HEK293 (cell line): ENCODE data around the gene MGMT.

ENCODE experiments used
- CTCF ChIA-PET: fragments of 350-600 bp; formaldehyde crosslinking; extraction: SDS; loops from one replicate; lab custom pipeline; 2021; ENCODE audit warnings: antibody characterized with exemption; lab: Yijun Ruan, JAX
- POLR2A ChIA-PET: fragments of 300-600 bp; formaldehyde crosslinking; extraction: SDS; loops from one replicate; lab custom pipeline; 2020; ENCODE audit warnings: antibody characterized with exemption, inconsistent platforms; lab: Yijun Ruan, JAX
- H3K27ac ChIP-seq: fragments of 200-500 bp; sonication (Bioruptor generic); 2 replicates; pipeline ENCODE4 v1.5.1; 2014; ENCODE audit warnings: low read depth, low read length, control low read depth, inconsistent platforms; ENCODE audit errors: extremely low read depth
- H3K36me3 ChIP-seq, 2 experiments: fragments of 200-500 bp in 1 of 2; sonication (Bioruptor generic) in 1 of 2; 1 replicate in 1 of 2; 2 replicates in 1 of 2; pipeline ENCODE4 v1.5.1; 2014 to 2017; ENCODE audit warnings: inconsistent platforms in 2 of 2, low read length in 2 of 2; ENCODE audit not compliant: control insufficient read depth in 2 of 2, insufficient read depth in 1 of 2
- H3K4me1 ChIP-seq: fragments of 200-500 bp; sonication (Bioruptor generic); 2 replicates; pipeline ENCODE4 v1.5.1; 2014; ENCODE audit warnings: mild to moderate bottlenecking, low read length, inconsistent platforms; ENCODE audit not compliant: control insufficient read depth, insufficient read depth
- H3K4me3 ChIP-seq: 2 replicates; pipeline ENCODE4 v1.5.1; 2011; ENCODE audit warnings: low read depth, mild to moderate bottlenecking, control low read depth, low read length, moderate library complexity
- H3K9me3 ChIP-seq: fragments of 200-500 bp; sonication (Bioruptor generic); 2 replicates; pipeline ENCODE4 v1.5.1; 2014; ENCODE audit warnings: low read depth, low read length, inconsistent platforms; ENCODE audit not compliant: control insufficient read depth, insufficient read depth
- GFI1B ChIP-seq: fragments of 450-650 bp; formaldehyde crosslinking; IDR thresholded peaks from 2 replicates; pipeline ENCODE4 v1.5.1; 2016; ENCODE audit warnings: missing biosample characterization, missing genetic modification characterization
- HOXC10 ChIP-seq: sonication (generic); formaldehyde crosslinking; IDR thresholded peaks from 2 replicates; pipeline ENCODE4 v1.8.1; 2023; ENCODE audit warnings: mild to moderate bottlenecking, missing genetic modification reagents
- IKZF3 ChIP-seq: fragments of 450-650 bp; IDR thresholded peaks from 2 replicates; pipeline ENCODE4 v1.5.0; 2018; ENCODE audit warnings: missing biosample characterization, mild to moderate bottlenecking, missing genetic modification characterization, moderate library complexity
- MEIS1 ChIP-seq: sonication (generic); formaldehyde crosslinking; IDR thresholded peaks from 2 replicates; pipeline ENCODE4 v1.8.1; 2022; ENCODE audit warnings: missing genetic modification reagents, mild to moderate bottlenecking, borderline replicate concordance
- MYNN ChIP-seq: fragments of 450-650 bp; formaldehyde crosslinking; IDR thresholded peaks from 2 replicates; pipeline ENCODE4 v1.5.1; 2016; ENCODE audit warnings: missing biosample characterization, missing genetic modification characterization, borderline replicate concordance
- OVOL3 ChIP-seq: fragments of 450-650 bp; formaldehyde crosslinking; IDR thresholded peaks from 2 replicates; pipeline ENCODE4 v1.5.1; 2016; ENCODE audit warnings: missing biosample characterization, missing genetic modification characterization
- SP7 ChIP-seq: fragments of 450-650 bp; formaldehyde crosslinking; IDR thresholded peaks from 2 replicates; pipeline ENCODE4 v1.5.1; 2016; ENCODE audit warnings: missing biosample characterization, missing genetic modification characterization
- ZBTB49 ChIP-seq: fragments of 450-650 bp; formaldehyde crosslinking; IDR thresholded peaks from 2 replicates; pipeline ENCODE4 v1.5.1; 2016; ENCODE audit warnings: missing biosample characterization, missing genetic modification characterization, low read depth
- ZBTB7A ChIP-seq: fragments of 450-650 bp; formaldehyde crosslinking; IDR thresholded peaks from 2 replicates; pipeline ENCODE4 v1.5.1; 2016; ENCODE audit warnings: low read depth, missing biosample characterization, missing genetic modification characterization
- ZBTB8A ChIP-seq: fragments of 450-650 bp; formaldehyde crosslinking; IDR thresholded peaks from 2 replicates; pipeline ENCODE4 v1.5.1; 2016; ENCODE audit warnings: missing biosample characterization, missing genetic modification characterization
- ZFHX2 ChIP-seq: fragments of 450-650 bp; formaldehyde crosslinking; conservative IDR thresholded peaks from 2 replicates; pipeline ENCODE4 v1.5.1; 2016; ENCODE audit warnings: missing biosample characterization, missing genetic modification characterization
- ZNF112 ChIP-seq: fragments of 450-650 bp; formaldehyde crosslinking; IDR thresholded peaks from 2 replicates; pipeline ENCODE4 v1.5.0; 2017; ENCODE audit warnings: missing biosample characterization, missing genetic modification characterization
- ZNF148 ChIP-seq: fragments of 450-650 bp; formaldehyde crosslinking; IDR thresholded peaks from 2 replicates; pipeline ENCODE4 v1.5.0; 2017; ENCODE audit warnings: missing biosample characterization, missing genetic modification characterization, borderline replicate concordance
- ZNF155 ChIP-seq: fragments of 450-650 bp; formaldehyde crosslinking; IDR thresholded peaks from 2 replicates; pipeline ENCODE4 v1.5.1; 2016; ENCODE audit warnings: missing biosample characterization, missing genetic modification characterization
- ZNF18 ChIP-seq: fragments of 450-650 bp; formaldehyde crosslinking; IDR thresholded peaks from 2 replicates; pipeline ENCODE4 v1.5.1; 2016; ENCODE audit warnings: missing biosample characterization, missing genetic modification characterization
- ZNF19 ChIP-seq: fragments of 450-650 bp; formaldehyde crosslinking; IDR thresholded peaks from 2 replicates; pipeline ENCODE4; 2016; ENCODE audit warnings: missing biosample characterization, missing genetic modification characterization, low read depth
- ZNF2 ChIP-seq: fragments of 450-650 bp; formaldehyde crosslinking; IDR thresholded peaks from 2 replicates; pipeline ENCODE4 v1.5.1; 2016; ENCODE audit warnings: missing biosample characterization, missing genetic modification characterization
- ZNF202 ChIP-seq: fragments of 450-650 bp; formaldehyde crosslinking; IDR thresholded peaks from 2 replicates; pipeline ENCODE4 v1.5.1; 2016; ENCODE audit warnings: missing biosample characterization, missing genetic modification characterization, borderline replicate concordance
- ZNF37A ChIP-seq: fragments of 450-650 bp; IDR thresholded peaks from 2 replicates; pipeline ENCODE4 v1.5.1; 2018; ENCODE audit warnings: missing biosample characterization, missing genetic modification characterization
- ZNF529 ChIP-seq: fragments of 450-650 bp; formaldehyde crosslinking; IDR thresholded peaks from 2 replicates; pipeline ENCODE4 v1.5.1; 2017; ENCODE audit warnings: missing genetic modification characterization, missing biosample characterization; ENCODE audit not compliant: insufficient replicate concordance
- ZNF558 ChIP-seq: fragments of 450-650 bp; formaldehyde crosslinking; IDR thresholded peaks from 2 replicates; pipeline ENCODE4 v1.5.1; 2016; ENCODE audit warnings: missing biosample characterization, missing genetic modification characterization
- ZNF580 ChIP-seq: fragments of 450-650 bp; formaldehyde crosslinking; IDR thresholded peaks from 2 replicates; pipeline ENCODE4 v1.5.1; 2016; ENCODE audit warnings: missing biosample characterization, missing genetic modification characterization
- ZNF610 ChIP-seq: fragments of 450-650 bp; formaldehyde crosslinking; IDR thresholded peaks from 2 replicates; pipeline ENCODE4 v1.5.1; 2016; ENCODE audit warnings: missing biosample characterization, missing genetic modification characterization, borderline replicate concordance
- ZNF629 ChIP-seq: fragments of 450-650 bp; formaldehyde crosslinking; IDR thresholded peaks from 2 replicates; pipeline ENCODE4 v1.5.1; 2017; ENCODE audit warnings: missing biosample characterization, missing genetic modification characterization
- ZNF747 ChIP-seq: fragments of 450-650 bp; formaldehyde crosslinking; IDR thresholded peaks from 2 replicates; pipeline ENCODE4 v1.5.1; 2016; ENCODE audit warnings: missing biosample characterization, missing genetic modification characterization

The MGMT gene

GRCh38 chr10:129654461-129654860 lies 187.4 kb downstream of the MGMT start (continued):
- TF ChIP-seq ZNF580 (tag by site-specific recombination) (no peak), ZNF19 (tag by site-specific recombination) (no peak), SP7 (no peak)

- no peak overlapping the region for H3K4me3 ChIP-seq
- ChIA-PET CTCF (no interaction called here), POLR2A (no interaction called here)
- no peaks in the 10 kb centered on the region for H3K36me3 ChIP-seq
- no peak for TF ChIP-seq ZNF2 (tag by site-specific recombination)
- TF ChIP-seq ZNF155: no peak
- TF ChIP-seq ZNF529 (tag by site-specific recombination): no peak
- TF ChIP-seq ZNF112 (tag by site-specific recombination): no peak
- no peak for TF ChIP-seq ZBTB8A (tag by site-specific recombination)
- no peak for TF ChIP-seq ZNF610 (tag by site-specific recombination)
- TF ChIP-seq GFI1B (tag by site-specific recombination): no peak
- TF ChIP-seq ZBTB49: no peak
- TF ChIP-seq ZNF148 (tag by site-specific recombination): no peak
- H3K27ac ChIP-seq: no peak overlapping the region
- no peaks in the 10 kb centered on the region; the same call in 1 of the 2 replicates for H3K4me1 ChIP-seq
- H3K9me3 ChIP-seq: no peaks in the 10 kb centered on the region
These were observed 188.1 kb downstream of the MGMT start for GRCh38 chr10:129655007-129655678.

GRCh38 chr10:129655679-129656031 lies 188.6 kb downstream of the MGMT start:
- CTCF ChIA-PET: no interaction called here
- POLR2A ChIA-PET: no interaction called here
- Histone ChIP-seq H3K27ac (no peak overlapping the region), H3K4me3 (no peak overlapping the region), H3K36me3 (no peaks in the 10 kb centered on the region), H3K4me1 (no peaks in the 10 kb centered on the region; the same call in 1 of the 2 replicates), H3K9me3 (no peaks in the 10 kb centered on the region)
- no peak for TF ChIP-seq ZNF558 (tag by site-specific recombination)

GRCh38 chr10:129656642-129657041 lies 189.6 kb downstream of the MGMT start:
- ChIA-PET CTCF (interaction anchor here (0.9 kb wide), 1 partner anchor 623 kb away, joined by 3 read pairs; no protein-coding TSS in a partner anchor), POLR2A (no interaction called here)
- H3K27ac ChIP-seq: no peak overlapping the region
- no peaks in the 10 kb centered on the region for H3K36me3 ChIP-seq
- no peak overlapping the region for H3K4me3 ChIP-seq
- no peaks in the 10 kb centered on the region; the same call in 1 of the 2 replicates for H3K4me1 ChIP-seq
- no peaks in the 10 kb centered on the region for H3K9me3 ChIP-seq
- TF ChIP-seq IKZF3 (tag by site-specific recombination) (no peak), ZNF747 (tag by site-specific recombination) (no peak), ZFHX2 (no peak), ZNF629 (tag by site-specific recombination) (no peak), ZNF19 (tag by site-specific recombination) (no peak), OVOL3 (tag by site-specific recombination) (no peak), ZBTB7A (tag by site-specific recombination) (no peak), ZNF18 (no peak), HOXC10 (CRISPR knock-in tag) (no peak), ZNF202 (tag by site-specific recombination) (no peak), ZNF37A (tag by site-specific recombination) (no peak), MYNN (tag by site-specific recombination) (no peak), MEIS1 (CRISPR knock-in tag) (no peak)
